ENCODE measurements around the gene ARL4C.

GRCh38 chr2:234521536-234521935 lies 24.7 kb upstream of the ARL4C start:
- no peak for TF ChIP-seq EZH2 (IDR thresholded peaks at IDR 0.05; ENCODE audit: low read depth, unreplicated experiment)
- TF ChIP-seq CTCF (conservative IDR thresholded peaks at IDR 0.05; ENCODE audit: low read depth in 2 of 2) = no peak
- TF ChIP-seq REST (IDR thresholded peaks at IDR 0.05; ENCODE audit: unreplicated experiment) = no peak
- no peak for TF ChIP-seq POLR2AphosphoS5 (IDR thresholded peaks at IDR 0.05; ENCODE audit: low read depth)

All from GM23338 (cell line).